Jurkat, Clone E6-1 (cell line): Measurements from ENCODE around the gene IGFBP5.
A peak's percentile ranks its signal among the peaks of the same experiment; 100 is the strongest.

ENCODE experiments used
- DNase-seq: peaks from one replicate; pipeline ENCODE4 v3.0.0-alpha.2; 2011; ENCODE audit warnings: low read depth, low spot score
- H3K4me3 ChIP-seq: 2 replicates; pipeline ENCODE4 v1.5.1; 2011; ENCODE audit warnings: mild to moderate bottlenecking, low read length, control low read depth, moderate library complexity

IGFBP5 gene

GRCh38 chr2:216672466-216672865, 22.9 kb downstream of the IGFBP5 start:
- no peak overlapping the region for H3K4me3 ChIP-seq
- DNase-seq = no peak

- H3K4me3 ChIP-seq = no peak overlapping the region
- no peak for DNase-seq
These were observed 23.5 kb downstream of the IGFBP5 start for GRCh38 chr2:216671791-216672343.

GRCh38 chr2:216671081-216671411, 24.3 kb downstream of the IGFBP5 start:
- H3K4me3 ChIP-seq = no peak overlapping the region
- DNase-seq = no peak

GRCh38 chr2:216670266-216671080, 24.9 kb downstream of the IGFBP5 start:
- H3K4me3 ChIP-seq = no peak overlapping the region
- no peak for DNase-seq

- H3K4me3 ChIP-seq = no peak overlapping the region
- peak; percentile 66 for DNase-seq
These were observed 28.7 kb downstream of the IGFBP5 start for GRCh38 chr2:216666461-216667233.

- DNase-seq = no peak
- H3K4me3 ChIP-seq = no peak overlapping the region
These were observed 29.6 kb downstream of the IGFBP5 start for GRCh38 chr2:216665717-216666116.

GRCh38 chr2:216665242-216665641, 30.1 kb downstream of the IGFBP5 start:
- no peak for DNase-seq
- no peak overlapping the region for H3K4me3 ChIP-seq

- H3K4me3 ChIP-seq = no peak overlapping the region
- no peak for DNase-seq
These were observed 30.7 kb downstream of the IGFBP5 start for GRCh38 chr2:216664593-216665034.

GRCh38 chr2:216663846-216664245, 31.5 kb downstream of the IGFBP5 start:
- DNase-seq = no peak
- no peak overlapping the region for H3K4me3 ChIP-seq

GRCh38 chr2:216663106-216663505, 32.2 kb downstream of the IGFBP5 start:
- no peak overlapping the region for H3K4me3 ChIP-seq
- DNase-seq = no peak

- no peak overlapping the region for H3K4me3 ChIP-seq
- peak; percentile 16 for DNase-seq
These were observed 33.5 kb downstream of the IGFBP5 start for GRCh38 chr2:216661639-216662375.

- DNase-seq = no peak
- no peak overlapping the region for H3K4me3 ChIP-seq
These were observed 34.3 kb downstream of the IGFBP5 start for GRCh38 chr2:216661051-216661450.

GRCh38 chr2:216660496-216660895, 34.9 kb downstream of the IGFBP5 start:
- no peak overlapping the region for H3K4me3 ChIP-seq
- DNase-seq = no peak

GRCh38 chr2:216659276-216659675, 36.1 kb downstream of the IGFBP5 start:
- no peak for DNase-seq
- no peak overlapping the region for H3K4me3 ChIP-seq

GRCh38 chr2:216658757-216659156, 36.6 kb downstream of the IGFBP5 start:
- H3K4me3 ChIP-seq = no peak overlapping the region
- DNase-seq = no peak

GRCh38 chr2:216657980-216658379, 37.4 kb downstream of the IGFBP5 start:
- DNase-seq = no peak
- H3K4me3 ChIP-seq = no peak overlapping the region

GRCh38 chr2:216657086-216657855, 38.1 kb downstream of the IGFBP5 start:
- H3K4me3 ChIP-seq = no peak overlapping the region
- no peak for DNase-seq

GRCh38 chr2:216654528-216655052, 40.8 kb downstream of the IGFBP5 start:
- no peak overlapping the region for H3K4me3 ChIP-seq
- DNase-seq = no peak

GRCh38 chr2:216653931-216654365, 41.4 kb downstream of the IGFBP5 start:
- no peak overlapping the region for H3K4me3 ChIP-seq
- peak; percentile 43 for DNase-seq
